ENCODE data around the gene UBE2I.

The UBE2I gene

GRCh38 chr16:1305823-1306222 lies 3.6 kb upstream of the UBE2I start:
- TF ChIP-seq CTCF (IDR thresholded peaks at IDR 0.05): no peak

- TF ChIP-seq CTCF (IDR thresholded peaks at IDR 0.05): no peak
Measured at GRCh38 chr16:1306334-1306733, 3.1 kb upstream of the UBE2I start.

GRCh38 chr16:1308036-1308976 lies 1.1 kb upstream of the UBE2I start:
- no peak for TF ChIP-seq CTCF (IDR thresholded peaks at IDR 0.05)

- no peak for TF ChIP-seq CTCF (IDR thresholded peaks at IDR 0.05)
Measured at GRCh38 chr16:1309888-1310831, 724 bp downstream of the UBE2I start.

- TF ChIP-seq CTCF (IDR thresholded peaks at IDR 0.05): no peak
Measured at GRCh38 chr16:1310832-1311200, 1.4 kb downstream of the UBE2I start.

GRCh38 chr16:1311212-1311737 lies 1.8 kb downstream of the UBE2I start:
- no peak for TF ChIP-seq CTCF (IDR thresholded peaks at IDR 0.05)

- no peak for TF ChIP-seq CTCF (IDR thresholded peaks at IDR 0.05)
Measured at GRCh38 chr16:1311738-1312466, 2.5 kb downstream of the UBE2I start.
